Renal pelvis (tissue), 4 donors: Measurements from ENCODE around the gene HMX1. TPM values are rescaled to one million over a fixed set of nuclear protein-coding genes. Genes with fewer than 3 reads are reported as not detected.

Source experiments
- DNase-seq: peaks from one replicate; pipeline ENCODE4 v3.0.0-alpha.2; 2013
- polyA plus RNA-seq, 3 donors: library from polyadenylated mRNA; unstranded; fragments of 120-200 nt; gene quantifications; one replicate each; pipeline ENCODE4 v1.2.1, GENCODE V29; 2013; ENCODE audit not compliant: insufficient read length in 3 of 3

Gene HMX1
- polyA plus RNA-seq, 3 donors: not detected

DNA sequence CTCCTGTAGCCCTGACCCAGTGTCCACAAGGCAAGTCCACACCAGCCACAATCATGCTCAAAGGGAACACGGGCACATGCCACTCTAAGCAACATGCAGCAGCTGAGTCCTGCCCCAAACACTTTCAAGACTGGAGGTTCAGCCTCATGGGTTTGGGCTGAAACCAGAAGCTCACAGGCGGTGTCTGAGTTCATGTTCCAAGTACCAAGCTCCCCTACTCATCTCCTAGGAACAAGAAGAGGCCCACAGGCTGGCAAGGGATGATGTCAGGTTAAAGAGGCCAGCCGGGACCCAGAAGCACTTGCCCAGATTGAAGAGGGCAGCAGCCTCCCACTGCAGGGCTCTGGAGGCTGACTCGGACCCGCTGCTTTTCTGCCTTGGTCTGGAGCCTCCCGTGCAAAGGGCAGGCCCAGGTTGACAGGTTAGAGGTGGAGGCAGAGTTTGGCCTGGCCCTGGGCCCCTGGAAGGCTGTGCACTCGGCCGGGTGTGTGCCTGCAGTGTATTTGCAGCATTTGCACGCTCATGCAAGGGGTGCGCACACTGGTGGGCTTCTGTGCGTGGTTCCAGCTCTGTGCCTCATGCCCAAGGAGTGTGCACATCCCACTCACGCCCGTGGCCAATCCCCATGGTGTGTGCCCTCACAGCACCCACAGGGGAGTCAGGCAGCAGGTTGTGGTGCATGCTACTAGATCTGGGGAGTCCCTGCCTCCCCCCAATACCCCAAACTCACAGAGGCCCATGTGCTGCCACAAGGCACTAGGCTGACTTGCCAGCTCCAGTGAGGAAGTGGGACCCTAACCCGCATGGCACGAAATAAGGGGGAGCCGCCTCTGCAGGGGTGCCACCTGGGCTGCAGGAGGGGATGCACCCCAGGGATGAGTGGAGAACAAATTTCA is 2.4 kb downstream of the HMX1 start:
- DNase-seq: no peak

GRCh38 chr4:8868321-8869001 is 3.2 kb downstream of the HMX1 start:
- DNase-seq: no peak

DNA sequence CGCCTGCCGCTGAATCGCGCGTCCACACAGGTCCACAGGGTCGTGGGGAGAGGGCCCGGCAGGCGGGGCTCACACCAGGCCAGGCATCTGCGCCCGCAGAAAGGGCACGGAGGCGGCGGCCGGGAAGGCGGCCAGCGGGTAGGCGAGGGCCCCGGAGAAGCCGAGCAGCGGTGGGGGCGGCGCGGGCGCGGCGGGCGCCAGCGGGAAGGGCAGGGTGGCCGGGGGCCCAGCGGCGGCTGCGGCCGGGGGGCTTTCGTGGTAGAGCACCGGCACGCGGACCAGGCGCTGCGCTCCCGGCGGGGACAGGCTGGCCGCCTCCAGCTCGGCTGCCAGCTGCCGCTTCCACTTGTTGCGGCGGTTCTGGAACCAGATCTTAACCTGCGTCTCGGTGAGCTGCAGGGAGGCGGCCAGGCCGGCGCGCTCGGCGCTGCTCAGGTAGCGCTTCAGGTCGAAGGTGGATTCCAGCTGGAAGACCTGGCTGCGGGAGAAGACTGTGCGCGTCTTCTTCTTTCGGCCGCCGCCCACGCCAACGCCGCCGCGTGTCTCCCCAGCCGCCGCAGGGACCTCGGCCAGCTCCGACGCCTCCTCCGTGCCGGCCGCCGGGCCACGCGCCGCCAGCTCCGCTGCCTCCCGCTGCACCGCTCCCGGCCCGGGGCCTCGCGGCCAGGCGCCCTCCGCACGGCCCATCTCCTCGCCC is 3.9 kb downstream of the HMX1 start:
- no peak for DNase-seq

DNA sequence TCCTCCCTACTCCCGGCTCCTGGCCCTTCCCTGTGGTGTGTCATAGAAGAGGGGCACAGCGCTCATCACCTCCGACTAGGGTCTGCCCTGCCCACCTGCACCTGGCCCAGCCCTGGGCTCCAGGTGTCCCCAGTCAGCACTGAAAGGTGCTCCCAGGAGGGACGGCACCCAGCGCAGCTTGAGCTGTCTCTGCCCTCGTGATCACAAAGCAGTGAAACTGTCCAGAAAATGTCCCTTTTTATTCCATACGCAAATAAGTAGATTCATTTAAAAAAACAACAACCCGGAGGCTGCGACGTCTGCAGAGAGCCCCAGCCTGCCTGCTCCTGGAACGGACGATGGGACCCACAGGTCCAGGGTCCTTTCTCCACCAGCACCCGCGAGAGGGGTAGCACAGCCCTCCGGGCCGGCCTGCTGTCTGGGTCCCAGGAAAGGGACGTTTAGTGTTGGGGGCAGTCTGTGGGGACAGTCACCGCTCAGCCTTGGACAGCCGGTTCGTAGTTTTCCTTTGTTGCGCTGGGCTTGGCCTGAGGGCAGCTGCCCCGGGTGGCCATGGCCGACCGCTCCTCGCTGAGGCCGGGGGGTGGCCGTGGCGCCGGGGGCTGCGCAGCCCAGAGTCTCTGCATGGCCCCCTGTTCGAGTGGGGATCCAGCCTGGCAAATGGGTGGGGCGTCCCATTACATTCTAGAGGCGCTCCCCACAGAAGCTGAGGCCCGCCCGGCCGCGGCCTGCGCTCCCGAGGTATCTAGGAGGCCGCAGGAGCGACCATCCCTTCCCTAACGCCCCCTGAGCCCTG is 4.6 kb downstream of the HMX1 start:
- DNase-seq: no peak

GRCh38 chr4:8866421-8866820 is 5.2 kb downstream of the HMX1 start:
- no peak for DNase-seq

- DNase-seq: no peak
Observed at GRCh38 chr4:8865681-8866310, 5.8 kb downstream of the HMX1 start.

GRCh38 chr4:8864912-8865680 is 6.5 kb downstream of the HMX1 start:
- DNase-seq: no peak

- DNase-seq: no peak
Observed at GRCh38 chr4:8863686-8864682, 7.7 kb downstream of the HMX1 start.

DNA sequence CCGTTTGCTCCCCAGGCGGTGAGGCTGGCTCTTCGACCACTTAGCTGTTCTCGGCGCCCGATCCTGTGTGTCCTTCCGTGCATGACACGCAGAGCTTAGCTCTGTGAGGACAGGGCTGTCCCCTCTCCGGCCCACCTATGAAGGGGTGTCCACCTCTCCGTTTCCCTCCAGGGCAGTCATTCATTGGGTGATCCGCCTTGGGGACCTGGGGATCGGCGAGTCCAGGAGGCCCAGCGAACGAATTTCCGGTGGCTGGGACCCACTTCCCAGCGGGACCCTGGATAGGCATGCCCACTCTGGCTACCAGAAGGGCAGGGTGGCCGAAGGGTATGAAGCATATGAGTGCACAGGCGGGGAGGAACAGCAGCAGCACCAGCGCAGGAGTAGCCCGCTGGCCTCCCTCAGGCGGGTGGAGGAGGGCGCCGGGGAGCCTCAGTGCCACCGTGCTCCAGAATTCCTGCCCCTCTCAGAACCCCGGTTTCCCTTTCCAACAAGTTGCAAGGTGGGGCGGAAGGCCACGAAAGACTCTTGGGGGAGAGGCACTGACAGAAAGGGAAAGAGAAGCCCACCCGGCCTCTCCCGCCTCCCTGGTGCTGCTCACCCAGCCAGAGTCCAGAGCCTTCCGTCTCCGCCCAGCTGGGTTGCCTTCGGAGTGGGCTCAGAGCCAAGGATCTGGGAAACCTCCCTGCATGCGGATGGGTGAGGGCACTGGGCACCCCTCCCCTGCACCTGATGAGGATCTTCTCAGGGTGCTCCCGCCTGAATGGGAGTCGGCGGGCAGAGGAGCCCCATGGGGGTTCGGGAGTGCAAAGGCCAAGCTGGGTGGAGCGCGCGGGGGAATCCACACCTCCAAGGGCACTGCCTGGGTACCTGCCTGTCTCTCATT is 8.6 kb downstream of the HMX1 start:
- DNase-seq: no peak

DNA sequence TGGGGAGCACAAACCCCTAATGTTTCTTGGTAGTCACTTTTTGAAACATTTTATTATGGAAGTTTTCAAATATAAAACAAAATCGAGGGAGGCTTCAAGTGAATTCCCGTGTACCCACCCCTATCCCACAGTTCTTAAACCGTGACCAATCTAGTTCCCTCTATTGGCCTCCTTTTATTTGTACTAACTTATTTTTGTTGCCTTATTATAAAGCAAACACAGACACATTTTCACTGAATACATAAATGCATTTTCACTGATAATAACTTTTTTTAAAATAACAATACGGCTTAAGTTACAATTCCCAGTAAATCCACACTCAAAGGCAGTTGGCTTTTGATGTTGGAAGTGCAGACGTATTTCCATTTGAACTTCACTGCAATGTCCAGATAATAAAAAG is 9.3 kb downstream of the HMX1 start:
- no peak for DNase-seq

GRCh38 chr4:8861576-8862295 is 9.9 kb downstream of the HMX1 start:
- no peak for DNase-seq

GRCh38 chr4:8860892-8861575 is 10.6 kb downstream of the HMX1 start:
- DNase-seq: no peak

DNA sequence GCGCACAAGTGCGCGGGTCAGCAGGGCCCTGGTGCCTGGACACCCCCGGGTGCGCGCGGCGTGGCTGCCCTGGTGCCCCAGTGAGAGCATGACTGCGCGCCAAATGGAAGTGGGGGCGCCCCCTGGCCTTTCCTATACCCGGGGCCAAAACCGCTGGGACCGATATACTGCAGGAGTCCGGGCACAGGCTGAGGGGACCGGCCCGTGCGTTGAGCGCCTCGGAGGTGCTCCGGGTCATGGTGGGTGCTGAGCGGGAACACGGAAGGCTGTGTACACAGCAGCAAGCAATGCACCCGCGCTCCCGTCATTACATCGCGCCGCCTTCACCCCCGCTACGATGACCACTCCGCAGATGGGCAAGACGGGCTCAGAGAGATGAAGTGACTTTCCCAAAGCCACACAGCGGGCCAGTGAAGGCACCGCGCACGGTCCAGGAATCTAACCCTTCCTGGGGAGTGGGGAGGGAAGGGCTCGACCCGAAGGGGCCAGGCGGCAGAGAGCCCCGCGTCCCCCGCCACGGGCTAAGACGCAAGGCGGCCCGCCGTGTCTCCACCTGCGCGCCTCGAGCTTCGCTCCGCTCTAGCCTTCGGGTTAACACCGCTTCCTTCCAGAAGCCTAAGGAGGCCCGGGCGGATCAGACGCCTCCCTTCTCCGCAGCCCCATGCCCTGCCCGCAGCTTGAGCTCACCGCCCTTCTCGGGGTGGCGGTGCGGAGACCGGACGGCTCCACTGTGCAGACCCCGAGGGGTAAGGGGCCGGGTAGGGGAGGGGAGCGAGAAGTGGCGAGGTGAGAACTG is 11.3 kb downstream of the HMX1 start:
- DNase-seq: no peak

GRCh38 chr4:8859550-8860095 is 12.0 kb downstream of the HMX1 start:
- no peak for DNase-seq

DNA sequence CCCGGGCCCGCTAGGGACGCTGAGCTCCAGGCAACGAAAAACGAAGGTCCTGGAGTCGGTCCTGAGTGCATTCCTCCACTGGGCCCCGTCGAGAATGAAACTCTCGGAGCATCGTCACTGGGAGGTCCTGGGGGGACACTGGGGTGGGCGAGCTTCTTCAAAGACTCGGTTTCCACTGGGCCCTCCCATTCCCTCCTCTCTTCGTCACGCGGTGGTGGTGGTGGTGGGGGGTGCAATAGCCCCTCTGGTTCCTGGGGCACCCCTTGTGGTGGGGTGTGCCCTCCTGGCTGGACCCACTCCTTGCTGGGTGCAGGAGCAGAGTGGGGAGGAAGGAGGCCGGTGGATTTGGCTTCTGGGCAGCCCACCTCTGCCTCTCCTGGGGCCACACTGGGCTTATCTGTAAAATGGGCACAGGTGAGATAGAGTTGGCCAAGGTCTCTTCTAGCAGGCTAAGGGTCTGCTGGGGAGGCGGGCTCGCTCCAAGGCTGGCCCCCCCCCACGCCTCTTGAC is 12.9 kb downstream of the HMX1 start:
- no peak for DNase-seq
